Fibroblast of villous mesenchyme (primary cell): Measurements from ENCODE around the gene CDK3. TPM values are rescaled to one million over a fixed set of nuclear protein-coding genes. Genes with fewer than 3 reads are reported as not detected.
A peak's percentile ranks its signal among the peaks of the same experiment; 100 is the strongest.

ENCODE experiments used
- DNase-seq: peaks from one replicate; pipeline ENCODE4 v3.0.0-alpha.2; 2010; ENCODE audit warnings: low read depth
- H3K4me3 ChIP-seq: 2 replicates; pipeline ENCODE4 v1.5.1; 2011; ENCODE audit warnings: low read depth, mild to moderate bottlenecking, low read length
- total RNA-seq: library from RNA; depleted of rRNA; stranded (reverse); fragments of >200 nt; gene quantifications from 2 replicates; pipeline ENCODE4 v1.2.3, GENCODE V29; 2012
- TF ChIP-seq, protein P1 (sequence below): IDR thresholded peaks from 2 replicates; pipeline ENCODE4 v1.5.1; 2012; ENCODE audit warnings: low read depth, mild to moderate bottlenecking, low read length; ENCODE audit not compliant: insufficient read depth

The CDK3 gene
- total RNA-seq, 1 donor, result 2.2 TPM

DNA sequence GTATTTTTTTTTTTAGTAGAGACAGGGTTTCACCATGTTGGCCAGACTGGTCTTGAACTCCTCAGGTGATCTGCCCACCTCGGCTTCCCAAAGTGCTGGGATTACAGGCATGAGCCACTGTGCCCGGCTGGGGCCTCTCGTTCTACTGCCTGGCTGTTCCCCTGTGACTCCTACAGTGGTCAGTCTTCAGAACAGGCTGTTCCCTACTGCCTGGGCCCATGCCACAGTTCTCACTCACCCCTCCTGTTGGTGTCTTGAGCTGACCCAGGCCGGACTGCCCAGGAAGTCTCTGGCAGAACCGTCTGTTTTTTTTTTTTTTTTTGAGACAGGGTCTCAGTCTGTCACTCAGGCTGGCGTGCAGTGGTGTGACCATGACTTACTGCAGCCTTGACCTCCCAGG is 3.3 kb downstream of the CDK3 start:
- TF ChIP-seq, protein P1, sequence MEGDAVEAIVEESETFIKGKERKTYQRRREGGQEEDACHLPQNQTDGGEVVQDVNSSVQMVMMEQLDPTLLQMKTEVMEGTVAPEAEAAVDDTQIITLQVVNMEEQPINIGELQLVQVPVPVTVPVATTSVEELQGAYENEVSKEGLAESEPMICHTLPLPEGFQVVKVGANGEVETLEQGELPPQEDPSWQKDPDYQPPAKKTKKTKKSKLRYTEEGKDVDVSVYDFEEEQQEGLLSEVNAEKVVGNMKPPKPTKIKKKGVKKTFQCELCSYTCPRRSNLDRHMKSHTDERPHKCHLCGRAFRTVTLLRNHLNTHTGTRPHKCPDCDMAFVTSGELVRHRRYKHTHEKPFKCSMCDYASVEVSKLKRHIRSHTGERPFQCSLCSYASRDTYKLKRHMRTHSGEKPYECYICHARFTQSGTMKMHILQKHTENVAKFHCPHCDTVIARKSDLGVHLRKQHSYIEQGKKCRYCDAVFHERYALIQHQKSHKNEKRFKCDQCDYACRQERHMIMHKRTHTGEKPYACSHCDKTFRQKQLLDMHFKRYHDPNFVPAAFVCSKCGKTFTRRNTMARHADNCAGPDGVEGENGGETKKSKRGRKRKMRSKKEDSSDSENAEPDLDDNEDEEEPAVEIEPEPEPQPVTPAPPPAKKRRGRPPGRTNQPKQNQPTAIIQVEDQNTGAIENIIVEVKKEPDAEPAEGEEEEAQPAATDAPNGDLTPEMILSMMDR, result no peak
- DNase-seq, result no peak
- no peak overlapping the region for H3K4me3 ChIP-seq

DNA sequence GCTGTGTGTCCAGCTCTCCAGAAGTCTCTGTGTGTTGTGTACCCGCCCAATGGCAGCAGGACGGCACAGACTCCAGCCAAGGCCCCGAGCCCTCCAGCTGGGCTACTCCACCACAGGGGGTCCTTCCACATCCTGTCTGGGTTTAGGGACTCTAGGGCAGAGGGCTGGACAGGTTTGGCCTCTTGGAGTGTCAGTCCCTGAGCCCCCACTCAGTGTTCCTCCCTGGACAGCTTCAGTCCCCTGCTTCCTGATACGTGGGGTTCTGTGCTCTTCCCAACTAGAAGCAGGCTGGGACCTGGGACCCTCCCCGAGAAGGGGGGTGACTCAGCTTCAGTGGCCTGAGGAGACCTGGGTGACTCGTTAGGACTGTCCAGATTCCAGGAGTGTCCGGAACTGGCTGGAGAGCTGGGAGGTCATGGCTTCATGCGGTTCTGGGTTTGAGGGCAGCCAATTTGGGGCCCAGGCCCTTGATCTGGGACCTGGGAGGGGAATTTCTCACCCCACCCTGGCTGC is 4.2 kb downstream of the CDK3 start:
- TF ChIP-seq, protein P1, result no peak
- no peak for DNase-seq
- H3K4me3 ChIP-seq, result no peak overlapping the region

DNA sequence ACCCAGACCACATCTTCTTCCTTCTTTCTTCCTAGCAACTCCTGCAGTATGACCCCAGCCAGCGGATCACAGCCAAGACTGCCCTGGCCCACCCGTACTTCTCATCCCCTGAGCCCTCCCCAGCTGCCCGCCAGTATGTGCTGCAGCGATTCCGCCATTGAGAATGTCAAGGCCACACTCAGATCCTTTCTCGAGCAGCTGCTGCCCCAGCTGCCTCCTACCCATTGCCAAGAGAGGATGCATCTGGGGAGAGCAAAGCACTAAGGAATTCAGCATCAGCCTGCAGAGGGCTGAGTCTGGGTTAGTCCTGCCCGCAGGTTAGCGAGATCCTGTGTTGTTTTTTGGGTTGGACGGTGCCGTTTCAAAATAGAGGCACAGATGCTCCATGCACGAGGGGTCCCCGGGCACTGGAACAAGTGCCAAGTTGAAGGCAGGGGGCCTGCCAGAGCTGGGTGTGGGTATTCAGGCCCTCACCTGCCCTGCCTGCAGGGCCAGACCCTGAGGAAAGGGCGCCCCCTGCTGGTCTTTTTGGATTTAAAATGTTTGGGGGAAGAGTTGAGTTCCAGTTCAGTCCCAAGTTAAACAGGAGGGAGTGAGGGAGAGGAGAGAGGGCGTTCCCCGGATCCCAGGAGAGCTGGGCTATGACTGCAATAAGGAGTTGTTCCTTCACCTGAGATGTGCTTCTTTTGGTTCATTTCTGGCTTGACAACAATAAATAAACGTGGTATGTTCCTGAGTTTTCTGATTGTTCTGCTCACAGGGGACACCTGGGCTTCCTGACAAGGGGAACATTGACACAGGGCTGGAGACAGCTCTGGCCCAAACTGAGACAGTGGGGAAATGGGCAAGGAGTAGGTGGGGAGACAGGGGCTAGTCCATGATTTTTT is 4.9 kb downstream of the CDK3 start:
- no peak overlapping the region for H3K4me3 ChIP-seq
- TF ChIP-seq, protein P1, result peak; percentile 64
- DNase-seq, result peak; percentile 72

DNA sequence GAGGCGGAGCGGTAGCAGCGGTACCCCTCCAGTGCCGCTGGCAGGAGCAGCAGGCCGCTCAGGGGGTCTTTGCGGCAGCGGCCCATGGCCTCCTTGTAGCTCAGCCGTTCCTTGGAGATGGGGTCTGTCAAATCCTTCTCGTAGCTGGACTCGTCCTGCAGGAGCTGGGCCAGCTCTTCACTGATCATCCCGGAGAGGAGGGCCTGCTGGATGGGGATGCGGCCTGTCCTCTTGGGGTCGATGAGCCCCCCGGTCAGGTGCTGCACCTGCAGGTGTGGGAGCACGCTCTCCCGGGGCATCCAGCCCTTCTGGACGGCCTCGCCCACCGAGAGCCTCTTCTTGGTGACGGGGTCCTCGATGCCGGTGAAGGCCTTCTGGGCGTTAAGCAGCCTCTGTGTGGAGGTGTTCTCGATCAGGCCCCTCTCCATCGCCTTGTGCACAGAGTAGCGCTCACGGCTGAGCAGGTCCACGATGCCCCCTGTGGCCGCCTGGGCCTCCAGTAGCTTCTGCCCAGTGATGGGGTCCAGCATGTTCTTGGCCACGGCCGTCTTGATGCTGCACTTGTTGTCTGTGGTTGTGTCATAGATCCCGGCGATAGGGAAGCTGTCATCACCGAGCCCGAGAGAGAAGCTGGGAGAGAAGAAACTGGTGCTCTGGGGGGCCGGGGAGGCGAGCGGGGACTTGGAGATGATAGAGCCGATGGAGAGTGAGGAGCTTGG is 6.6 kb downstream of the CDK3 start:
- TF ChIP-seq, protein P1, result no peak
- no peak overlapping the region for H3K4me3 ChIP-seq
- DNase-seq, result no peak

DNA sequence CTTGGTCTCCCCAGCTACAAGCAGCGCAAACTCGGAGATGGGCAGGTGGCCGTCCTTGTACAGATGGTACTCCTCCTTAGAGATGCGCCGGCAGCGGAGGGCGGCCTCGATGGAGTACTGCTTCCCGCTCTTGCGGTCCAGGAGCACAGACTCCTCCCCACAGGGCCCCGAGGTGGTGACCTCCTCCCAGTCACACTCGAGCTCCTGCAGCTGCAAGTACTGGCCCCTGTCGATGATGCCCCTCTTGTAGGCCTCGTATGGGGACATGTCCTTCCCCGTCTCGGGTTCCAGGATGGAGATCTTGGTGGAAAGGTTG is 7.2 kb downstream of the CDK3 start:
- no peak for DNase-seq
- H3K4me3 ChIP-seq, result no peak overlapping the region
- TF ChIP-seq, protein P1, result no peak

DNA sequence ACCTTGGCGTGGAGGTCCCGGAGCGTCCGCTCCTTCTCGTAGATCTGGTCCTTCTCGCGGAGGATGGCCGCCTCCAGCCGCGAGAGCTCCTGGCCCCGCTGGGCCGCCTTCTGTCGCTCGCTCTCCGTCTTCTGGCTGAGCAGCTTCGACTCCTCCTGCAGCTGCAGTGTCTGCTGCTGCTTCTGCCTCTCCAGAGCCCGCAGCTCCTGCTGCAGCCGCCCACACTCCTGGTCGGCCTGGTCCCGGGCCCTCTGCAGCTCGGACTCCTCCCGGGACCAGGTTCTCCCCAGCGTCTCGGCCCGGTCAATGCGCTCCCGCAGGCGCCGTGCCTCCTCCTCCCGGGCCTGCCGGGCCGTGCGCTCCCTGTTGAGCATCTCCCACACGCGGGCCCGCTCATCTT is 7.6 kb downstream of the CDK3 start:
- TF ChIP-seq, protein P1, result no peak
- DNase-seq, result no peak
- H3K4me3 ChIP-seq, result no peak overlapping the region
